Loucy (cell line): ENCODE measurements around the gene CXCR3.

Source experiments
- EZH2phosphoT487 ChIP-seq: fragments of 200-600 bp; IDR thresholded peaks from 2 replicates; pipeline ENCODE4 v1.6.1; 2018; ENCODE audit warnings: antibody characterized with exemption, mild to moderate bottlenecking, moderate library complexity, borderline replicate concordance
- TF ChIP-seq, protein P1 (sequence below): fragments of 200-600 bp; sonication (generic); conservative IDR thresholded peaks from 2 replicates; pipeline ENCODE4 v1.5.1; 2014; ENCODE audit warnings: mild to moderate bottlenecking, antibody characterized with exemption, low read length

DNA sequence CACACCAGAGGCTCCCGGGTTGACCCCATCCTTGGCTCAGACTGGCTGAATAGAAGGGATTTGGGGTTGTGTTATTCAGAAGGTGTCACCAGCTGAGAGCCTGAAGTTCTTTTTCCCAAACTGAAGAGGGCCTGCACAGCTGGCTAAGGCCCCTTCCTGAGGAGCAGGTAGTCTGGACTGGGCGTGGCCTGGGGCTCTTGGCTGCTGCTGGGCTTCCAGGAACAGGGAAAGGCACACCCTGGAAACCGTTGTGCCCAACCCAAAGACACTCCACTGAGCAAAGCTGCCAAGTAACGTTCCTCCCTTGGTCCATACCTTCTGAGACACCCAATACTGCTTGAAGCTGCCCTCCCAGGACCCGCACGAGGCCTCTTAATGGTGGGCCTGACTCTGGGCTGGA lies 8.3 kb upstream of the CXCR3 start:
- TF ChIP-seq EZH2phosphoT487 = no peak
- TF ChIP-seq, protein P1, sequence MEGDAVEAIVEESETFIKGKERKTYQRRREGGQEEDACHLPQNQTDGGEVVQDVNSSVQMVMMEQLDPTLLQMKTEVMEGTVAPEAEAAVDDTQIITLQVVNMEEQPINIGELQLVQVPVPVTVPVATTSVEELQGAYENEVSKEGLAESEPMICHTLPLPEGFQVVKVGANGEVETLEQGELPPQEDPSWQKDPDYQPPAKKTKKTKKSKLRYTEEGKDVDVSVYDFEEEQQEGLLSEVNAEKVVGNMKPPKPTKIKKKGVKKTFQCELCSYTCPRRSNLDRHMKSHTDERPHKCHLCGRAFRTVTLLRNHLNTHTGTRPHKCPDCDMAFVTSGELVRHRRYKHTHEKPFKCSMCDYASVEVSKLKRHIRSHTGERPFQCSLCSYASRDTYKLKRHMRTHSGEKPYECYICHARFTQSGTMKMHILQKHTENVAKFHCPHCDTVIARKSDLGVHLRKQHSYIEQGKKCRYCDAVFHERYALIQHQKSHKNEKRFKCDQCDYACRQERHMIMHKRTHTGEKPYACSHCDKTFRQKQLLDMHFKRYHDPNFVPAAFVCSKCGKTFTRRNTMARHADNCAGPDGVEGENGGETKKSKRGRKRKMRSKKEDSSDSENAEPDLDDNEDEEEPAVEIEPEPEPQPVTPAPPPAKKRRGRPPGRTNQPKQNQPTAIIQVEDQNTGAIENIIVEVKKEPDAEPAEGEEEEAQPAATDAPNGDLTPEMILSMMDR = no peak
